HepG2 (cell line): Measurements from ENCODE around the gene ZFP36L2. TPM values are rescaled to one million over a fixed set of nuclear protein-coding genes. Genes with fewer than 3 reads are reported as not detected.

Experiments used
- ATAC-seq: fragments of 200-7000 bp; cut with Tn5 transposase; 3 replicates; pipeline ENCODE4 v1.9.1; 2020; ENCODE audit warnings: mild to moderate bottlenecking, moderate library complexity
- BruUV-seq: library from RNA; stranded (reverse); fragments of 400-500 nt; replicated peaks from 2 replicates; lab custom pipeline; 2021; lab: Mats Ljungman, UMichigan
- CTCF ChIA-PET: fragments of 300-600 bp; formaldehyde crosslinking; extraction: SDS; loops from one replicate; lab custom pipeline; 2021; ENCODE audit warnings: low total read pairs, inconsistent platforms, low intra/inter-chr PET ratio; lab: Yijun Ruan, JAX
- POLR2A ChIA-PET: fragments of 350-600 bp; sonication (Branson Sonifier 250); formaldehyde crosslinking; loops from one replicate; lab custom pipeline; 2020; ENCODE audit warnings: antibody characterized with exemption, inconsistent platforms; lab: Yijun Ruan, JAX
- DNase-seq: peaks from one replicate; pipeline ENCODE4 v3.0.0-alpha.2; 2015; ENCODE audit warnings: low spot score
- FAIRE-seq: peaks from 3 replicates; lab custom pipeline; 2011; peaks lifted over from hg19 to GRCh38; lab: Jason Lieb, UNC
- H2AFZ ChIP-seq: one replicate; pipeline ENCODE4 v1.6.1; 2011; ENCODE audit warnings: low read length, inconsistent platforms
- H3K27ac ChIP-seq: fragments of 300-600 bp; 3 replicates; pipeline ENCODE4 v1.8.0; 2011; ENCODE audit warnings: mixed run types, mild to moderate bottlenecking, mixed read lengths, low read length, inconsistent platforms; ENCODE audit not compliant: insufficient read depth; ENCODE audit errors: extremely low read length
- H3K27me3 ChIP-seq, 2 experiments: fragments of 200-600 bp in 1 of 2; 2 replicates in 1 of 2; 3 replicates in 1 of 2; pipeline versions ENCODE4 v1.6.0 to v1.8.0; 2011; ENCODE audit warnings: low read length in 2 of 2, mild to moderate bottlenecking in 2 of 2, moderate library complexity in 2 of 2, inconsistent platforms in 1 of 2; ENCODE audit not compliant: insufficient read depth in 2 of 2, control insufficient read depth in 1 of 2
- H3K36me3 ChIP-seq, 2 experiments: fragments of 200-600 bp in 1 of 2; replicated peaks in 1 of 2; 2 replicates in 1 of 2; 3 replicates in 1 of 2; pipeline versions ENCODE4 v1.5.1 to v1.8.0; 2011; ENCODE audit warnings: low read length in 2 of 2, inconsistent platforms in 1 of 2; ENCODE audit not compliant: insufficient read depth in 2 of 2, control insufficient read depth in 1 of 2
- H3K4me1 ChIP-seq: 2 replicates; pipeline ENCODE4 v1.5.1; 2012; ENCODE audit warnings: low read length, inconsistent platforms; ENCODE audit not compliant: insufficient read depth
- H3K4me2 ChIP-seq: 2 replicates; pipeline ENCODE4 v1.6.0; 2011; ENCODE audit warnings: low read depth, low read length, inconsistent platforms
- H3K4me3 ChIP-seq, 3 experiments: fragments of 200-600 bp in 1 of 3; sonication (generic), shearing (Covaris generic) in 1 of 3; replicated peaks in 1 of 3; 2 replicates each; pipeline ENCODE4 v1.5.1; 2011 to 2016; ENCODE audit warnings: low read length in 3 of 3, inconsistent platforms in 2 of 3, low read depth in 2 of 3, mild to moderate bottlenecking in 2 of 3, control low read depth in 1 of 3, mixed read lengths in 1 of 3; ENCODE audit not compliant: insufficient read depth in 1 of 3
- H3K79me2 ChIP-seq: one replicate; pipeline ENCODE4 v1.6.1; 2011; ENCODE audit warnings: low read length, inconsistent platforms; ENCODE audit not compliant: insufficient read depth
- H3K9ac ChIP-seq: 2 replicates; pipeline ENCODE4 v1.6.0; 2011; ENCODE audit warnings: mild to moderate bottlenecking, low read depth, low read length, inconsistent platforms; ENCODE audit not compliant: insufficient read depth
- H3K9me3 ChIP-seq: 2 replicates; pipeline ENCODE4 v1.5.1; 2012; ENCODE audit warnings: mild to moderate bottlenecking, low read length
- H4K20me1 ChIP-seq: 2 replicates; pipeline ENCODE4 v1.6.0; 2011; ENCODE audit warnings: inconsistent platforms, mild to moderate bottlenecking, low read length, moderate library complexity; ENCODE audit not compliant: insufficient read depth
- AGO2 ChIP-seq: fragments of 200-400 bp; formaldehyde crosslinking; optimal IDR thresholded peaks from 2 replicates; pipeline ENCODE3; 2017; ENCODE audit warnings: mild to moderate bottlenecking, low read depth, low read length, moderate library complexity
- GATA4 ChIP-seq: sonication (generic); IDR thresholded peaks from 2 replicates; pipeline ENCODE4 v1.6.1; 2016; ENCODE audit warnings: antibody characterized with exemption, low read depth, borderline replicate concordance
- MAFK ChIP-seq, 2 experiments: IDR thresholded peaks in 1 of 2; conservative IDR thresholded peaks in 1 of 2; 2 replicates each; pipeline ENCODE4 v1.6.1; 2011; ENCODE audit warnings: improper control_type of control experiment in 2 of 2, low read length in 2 of 2
- NCOA5 ChIP-seq: sonication (generic); formaldehyde crosslinking; IDR thresholded peaks from 2 replicates; pipeline ENCODE4 v1.4.0; 2020; ENCODE audit warnings: missing genetic modification reagents
- NCOR1 ChIP-seq: fragments of 200-600 bp; sonication (generic); IDR thresholded peaks from 2 replicates; pipeline ENCODE4 v1.7.0; 2017; ENCODE audit warnings: antibody characterized with exemption, low read length, borderline replicate concordance
- RARG ChIP-seq: sonication (generic); formaldehyde crosslinking; IDR thresholded peaks from 2 replicates; pipeline ENCODE4 v1.4.0; 2020; ENCODE audit warnings: low read depth, mild to moderate bottlenecking, missing genetic modification reagents
- RELA ChIP-seq: sonication (generic); formaldehyde crosslinking; IDR thresholded peaks from 2 replicates; pipeline ENCODE4 v1.4.0; 2020; ENCODE audit warnings: missing genetic modification reagents
- SMC3 ChIP-seq: IDR thresholded peaks from 2 replicates; pipeline ENCODE4 v1.6.1; 2011; ENCODE audit warnings: low read length, improper control_type of control experiment
- ZFX ChIP-seq: sonication (generic); formaldehyde crosslinking; IDR thresholded peaks from 2 replicates; pipeline ENCODE4 v1.4.0; 2020; ENCODE audit warnings: mild to moderate bottlenecking, low read depth, missing genetic modification reagents, moderate library complexity
- ZNF431 ChIP-seq: sonication (generic); formaldehyde crosslinking; IDR thresholded peaks from 2 replicates; pipeline ENCODE4 v1.9.0; 2022; ENCODE audit warnings: missing genetic modification reagents, low read depth, mild to moderate bottlenecking, borderline replicate concordance
- ZNF775 ChIP-seq: sonication (generic); formaldehyde crosslinking; IDR thresholded peaks from 2 replicates; pipeline ENCODE4 v1.4.0; 2020; ENCODE audit warnings: missing genetic modification reagents, mild to moderate bottlenecking, moderate library complexity, borderline replicate concordance
- ZUFSP ChIP-seq: sonication (generic); formaldehyde crosslinking; IDR thresholded peaks from 2 replicates; pipeline ENCODE4 v1.9.0; 2021; ENCODE audit warnings: missing genetic modification reagents, mild to moderate bottlenecking, borderline replicate concordance
- WGBS: methylation state at CpG from one replicate; pipeline ENCODE4 v1.1.6; 2017; ENCODE audit warnings: low lambda C conversion rate; 5-methylcytosine and 5-hydroxymethylcytosine counted together
- in situ Hi-C: cut with HindIII; loops from 2 replicates; pipeline ENCODE4 v1.10.0; 2017; ENCODE audit warnings: low pct_unique_long_range_greater_than_20kb; ENCODE audit not compliant: extremely low pct_ligation_motif_present
- intact Hi-C: fragments of 100-400 bp; cut with micrococcal nuclease; formaldehyde crosslinking; loops from one replicate; pipeline ENCODE4 v1.10.0; 2022; ENCODE audit not compliant: unreplicated experiment
- polyA plus RNA-seq, 8 experiments: library from polyadenylated mRNA; depleted of rRNA in 3 of 8; stranded (reverse) in 7 of 8; unstranded in 1 of 8; fragments of >200 nt; fragmentation: Illumina TruSeq in 4 of 8; extraction: Trizol in 4 of 8; gene quantifications; 2 replicates each; pipeline versions ENCODE4 v1.2.1 to v1.2.3, GENCODE V29; 2011 to 2016; ENCODE audit warnings: low read depth in 4 of 8, missing spikeins in 1 of 8, mixed read lengths in 1 of 8; ENCODE audit not compliant: insufficient read depth in 1 of 8
- total RNA-seq, 5 experiments: library from RNA; depleted of rRNA; stranded (reverse); fragments of >200 nt; fragmentation: Illumina TruSeq; extraction: Trizol; gene quantifications; 2 replicates each; pipeline ENCODE4 v1.2.3, GENCODE V29; 2016; ENCODE audit warnings: low read depth in 1 of 5
- TF ChIP-seq, protein P1 (sequence below): sonication (generic); formaldehyde crosslinking; IDR thresholded peaks from 2 replicates; pipeline ENCODE4 v1.5.0; 2020; ENCODE audit warnings: mild to moderate bottlenecking, missing genetic modification reagents, moderate library complexity
- TF ChIP-seq, protein P2 (sequence below), 2 experiments: fragments of 450-650 bp in 1 of 2; sonication (generic) in 1 of 2; formaldehyde crosslinking; IDR thresholded peaks; 2 replicates each; pipeline versions ENCODE4 v1.5.0 to v1.8.0; 2020 to 2022; ENCODE audit warnings: mild to moderate bottlenecking in 1 of 2, missing genetic modification reagents in 1 of 2

The ZFP36L2 gene
- total and polyA plus RNA-seq, 2 of the 13 experiments (the other 11 are each of a cell fraction or from before 2014, with no cell fraction given): 11.2 to 21.8 TPM

DNA sequence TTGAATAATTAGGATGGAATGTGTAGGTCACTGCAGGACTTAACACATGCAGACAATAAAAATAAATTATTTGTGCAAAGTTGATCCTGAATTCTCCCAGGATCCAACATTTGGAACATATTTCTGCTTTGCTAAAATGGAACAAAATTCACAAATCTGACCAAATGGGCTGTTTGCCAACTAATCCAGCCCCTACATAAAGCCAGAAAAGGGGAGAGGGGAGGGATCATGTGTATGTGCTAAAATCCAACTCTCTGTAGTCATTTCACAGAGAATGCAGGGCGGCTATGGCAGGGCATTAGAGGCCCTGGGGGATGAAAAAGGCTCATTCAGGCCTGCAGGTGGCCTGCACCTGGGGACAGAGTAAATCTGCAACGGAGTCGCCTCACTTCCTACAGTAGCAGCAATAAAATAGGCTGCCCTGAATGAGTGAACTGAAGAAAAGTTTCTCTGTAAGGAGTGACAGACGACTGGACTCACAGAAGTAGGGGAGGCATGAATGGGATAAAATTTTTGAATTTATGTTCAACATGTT is 4.0 kb upstream of the ZFP36L2 start (continued):
- TF ChIP-seq, protein P1, sequence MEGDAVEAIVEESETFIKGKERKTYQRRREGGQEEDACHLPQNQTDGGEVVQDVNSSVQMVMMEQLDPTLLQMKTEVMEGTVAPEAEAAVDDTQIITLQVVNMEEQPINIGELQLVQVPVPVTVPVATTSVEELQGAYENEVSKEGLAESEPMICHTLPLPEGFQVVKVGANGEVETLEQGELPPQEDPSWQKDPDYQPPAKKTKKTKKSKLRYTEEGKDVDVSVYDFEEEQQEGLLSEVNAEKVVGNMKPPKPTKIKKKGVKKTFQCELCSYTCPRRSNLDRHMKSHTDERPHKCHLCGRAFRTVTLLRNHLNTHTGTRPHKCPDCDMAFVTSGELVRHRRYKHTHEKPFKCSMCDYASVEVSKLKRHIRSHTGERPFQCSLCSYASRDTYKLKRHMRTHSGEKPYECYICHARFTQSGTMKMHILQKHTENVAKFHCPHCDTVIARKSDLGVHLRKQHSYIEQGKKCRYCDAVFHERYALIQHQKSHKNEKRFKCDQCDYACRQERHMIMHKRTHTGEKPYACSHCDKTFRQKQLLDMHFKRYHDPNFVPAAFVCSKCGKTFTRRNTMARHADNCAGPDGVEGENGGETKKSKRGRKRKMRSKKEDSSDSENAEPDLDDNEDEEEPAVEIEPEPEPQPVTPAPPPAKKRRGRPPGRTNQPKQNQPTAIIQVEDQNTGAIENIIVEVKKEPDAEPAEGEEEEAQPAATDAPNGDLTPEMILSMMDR: peak; percentile 30; the same call in 1 of the 2 replicates
- no peak for TF ChIP-seq GATA4
- no peak for TF ChIP-seq SMC3
- TF ChIP-seq RARG (CRISPR knock-in tag): no peak
- peak; percentile 32; the same call in 1 of the 2 replicates for TF ChIP-seq ZFX (CRISPR knock-in tag)
- TF ChIP-seq NCOR1: no peak
- no peak for TF ChIP-seq NCOA5 (CRISPR knock-in tag)
- TF ChIP-seq ZNF431 (CRISPR knock-in tag): no peak
- no peak for TF ChIP-seq RELA (CRISPR knock-in tag)

GRCh38 chr2:43228756-43229659 is 2.6 kb upstream of the ZFP36L2 start:
- Histone ChIP-seq H3K4me1 (peaks cover 46% of the 10 kb centered on the region), H4K20me1 (peaks cover 19% of the 10 kb centered on the region; the same call in 1 of the 2 replicates), H3K36me3 (peaks cover 3 to 16% of the 10 kb centered on the region in 2 experiments), H3K9ac (no peak overlapping the region), H3K79me2 (peaks cover 24% of the 10 kb centered on the region), H3K27ac (peak overlapping the region; percentile 95), H2AFZ (no peak overlapping the region), H3K27me3 (no peaks in the 10 kb centered on the region), H3K9me3 (no peaks in the 10 kb centered on the region), H3K4me2 (peak overlapping the region; percentile 2; the same call in 1 of the 2 replicates), H3K4me3 (no peak overlapping the region)
- CTCF ChIA-PET: interaction anchor here (0.8 to 4.9 kb wide), 13 partner anchors 96 to 401 kb away, joined by 3 to 34 read pairs (median 6); no protein-coding TSS in a partner anchor
- ATAC-seq (no peak), DNase-seq (no peak), FAIRE-seq (no peak)
- in situ Hi-C loops (loop anchor here (5.0 to 10.0 kb wide), 6 partner anchors 64 to 402 kb away; no protein-coding TSS in a partner anchor), intact Hi-C loops (loop anchor here (1.0 to 5.0 kb wide), 4 partner anchors 64 to 401 kb away; no protein-coding TSS in a partner anchor)
- POLR2A ChIA-PET: interaction anchor here (1.0 to 13.7 kb wide), 10 partner anchors 34 to 287 kb away, joined by 3 to 324 read pairs (median 23); no protein-coding TSS in a partner anchor
- 76% methylated on average over 6 of the region's 6 CpGs for WGBS
- no TSS peak for BruUV-seq
- TF ChIP-seq MAFK (conservative IDR thresholded peaks at IDR 0.05 in 1 of 2, IDR thresholded peaks at IDR 0.05 in 1 of 2; ENCODE audit: low read length in 2 of 2) (peak in 1 of 2 experiments; percentile 12; a peak in 1 of 4 replicates), ZUFSP (CRISPR knock-in tag) (no peak), AGO2 (no peak), ZNF775 (CRISPR knock-in tag) (no peak)
- TF ChIP-seq, protein P2, sequence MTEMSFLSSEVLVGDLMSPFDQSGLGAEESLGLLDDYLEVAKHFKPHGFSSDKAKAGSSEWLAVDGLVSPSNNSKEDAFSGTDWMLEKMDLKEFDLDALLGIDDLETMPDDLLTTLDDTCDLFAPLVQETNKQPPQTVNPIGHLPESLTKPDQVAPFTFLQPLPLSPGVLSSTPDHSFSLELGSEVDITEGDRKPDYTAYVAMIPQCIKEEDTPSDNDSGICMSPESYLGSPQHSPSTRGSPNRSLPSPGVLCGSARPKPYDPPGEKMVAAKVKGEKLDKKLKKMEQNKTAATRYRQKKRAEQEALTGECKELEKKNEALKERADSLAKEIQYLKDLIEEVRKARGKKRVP (CRISPR knock-in tag; IDR thresholded peaks at IDR 0.05): no peak
